Panc1 (cell line): Measurements from ENCODE around the gene RAB40A. TPM values are rescaled to one million over a fixed set of nuclear protein-coding genes. Genes with fewer than 3 reads are reported as not detected.
"Not testable (repeated sequence)": the region's sequence is repeated elsewhere in the genome, so short reads cannot be mapped to it uniquely, and the experiment has no call there.

Source experiments
- ATAC-seq: fragments of 200-7000 bp; cut with Tn5 transposase; 2 replicates; pipeline ENCODE4 v1.9.1; 2020; ENCODE audit warnings: mild to moderate bottlenecking, moderate library complexity
- BruUV-seq: library from RNA; stranded (reverse); fragments of 400-500 nt; replicated peaks from 2 replicates; lab custom pipeline; 2021; lab: Mats Ljungman, UMichigan
- CTCF ChIA-PET: fragments of 300-600 bp; sonication (Branson Sonifier 250); formaldehyde crosslinking; loops from one replicate; lab custom pipeline; 2022; ENCODE audit warnings: antibody characterized with exemption; lab: Charles Lee
- POLR2A ChIA-PET: fragments of 300-600 bp; sonication (Branson Sonifier 250); formaldehyde crosslinking; loops from one replicate; lab custom pipeline; 2022; ENCODE audit warnings: antibody characterized with exemption; lab: Charles Lee
- DNase-seq: peaks from one replicate; pipeline ENCODE4 v3.0.0-alpha.2; 2010; ENCODE audit warnings: low read depth, low spot score
- H3K27ac ChIP-seq: 2 replicates; pipeline ENCODE4 v1.5.1; 2011; ENCODE audit warnings: mild to moderate bottlenecking, low read length, inconsistent platforms
- H3K27me3 ChIP-seq: fragments of 200-500 bp; sonication (Bioruptor generic); 2 replicates; pipeline ENCODE4 v1.6.0; 2014; ENCODE audit warnings: low read length, inconsistent platforms; ENCODE audit not compliant: control insufficient read depth, insufficient read depth
- H3K36me3 ChIP-seq: fragments of 200-500 bp; sonication (Bioruptor generic); 2 replicates; pipeline ENCODE4 v1.5.1; 2014; ENCODE audit warnings: inconsistent platforms, mild to moderate bottlenecking, low read length, moderate library complexity; ENCODE audit not compliant: control insufficient read depth, insufficient read depth
- H3K4me1 ChIP-seq: 2 replicates; pipeline ENCODE4 v1.5.1; 2011; ENCODE audit warnings: inconsistent platforms, mild to moderate bottlenecking, low read length, moderate library complexity; ENCODE audit not compliant: control insufficient read depth, insufficient read depth
- H3K4me3 ChIP-seq, 2 experiments: 2 replicates each; pipeline ENCODE4 v1.5.1; 2011 to 2012; ENCODE audit warnings: low read depth in 2 of 2, low read length in 2 of 2, mild to moderate bottlenecking in 2 of 2, inconsistent platforms in 1 of 2, moderate library complexity in 1 of 2
- H3K9me3 ChIP-seq: fragments of 200-500 bp; sonication (Bioruptor generic); 2 replicates; pipeline ENCODE4 v1.5.1; 2014; ENCODE audit warnings: low read depth, mild to moderate bottlenecking, inconsistent platforms, low read length, moderate library complexity; ENCODE audit not compliant: control insufficient read depth, insufficient read depth
- CTCF ChIP-seq: fragments of 450-650 bp; IDR thresholded peaks from 2 replicates; pipeline ENCODE4 v1.5.1; 2017; ENCODE audit warnings: mild to moderate bottlenecking
- POLR2AphosphoS5 ChIP-seq: IDR thresholded peaks from 2 replicates; pipeline ENCODE4 v1.6.1; 2012; ENCODE audit warnings: mild to moderate bottlenecking, low read depth, low read length, moderate library complexity
- REST ChIP-seq, 2 experiments: IDR thresholded peaks; 2 replicates each; pipeline ENCODE4 v1.6.1; 2011 to 2012; ENCODE audit warnings: low read depth in 2 of 2, control low read depth in 1 of 2, low read length in 1 of 2, mild to moderate bottlenecking in 1 of 2, moderate library complexity in 1 of 2; ENCODE audit not compliant: insufficient read depth in 1 of 2
- SIN3A ChIP-seq: IDR thresholded peaks from 2 replicates; pipeline ENCODE4 v1.6.1; 2012; ENCODE audit warnings: low read depth, mild to moderate bottlenecking, low read length, moderate library complexity, borderline replicate concordance; ENCODE audit not compliant: insufficient read depth
- TCF7L2 ChIP-seq: IDR thresholded peaks from 2 replicates; pipeline ENCODE4 v1.6.1; 2011; ENCODE audit warnings: mild to moderate bottlenecking, low read depth, low read length, inconsistent platforms
- in situ Hi-C: cut with HindIII; loops from 2 replicates; pipeline ENCODE4 v1.10.0; 2016; ENCODE audit warnings: low sequenced_read_pairs, low pct_unique_long_range_greater_than_20kb
- intact Hi-C: fragments of 100-400 bp; cut with micrococcal nuclease; formaldehyde crosslinking; loops from one replicate; pipeline ENCODE4 v1.10.0; 2022; ENCODE audit not compliant: unreplicated experiment
- total RNA-seq: library from RNA; stranded (reverse); gene quantifications from one replicate; pipeline ENCODE4 v1.2.1, GENCODE V29; 2021; ENCODE audit not compliant: unreplicated experiment

The RAB40A gene
- total RNA-seq, 1 experiment from 2014 or later, result 0.26 TPM

- no peak overlapping the region for H3K27ac ChIP-seq
- in situ Hi-C loops, result no loop called here
- H3K4me3 ChIP-seq, result no peak overlapping the region
- no TSS peak for BruUV-seq
- ATAC-seq (no peak), DNase-seq (no peak)
- H3K4me1 ChIP-seq, result no peaks in the 10 kb centered on the region
- ChIA-PET CTCF (interaction anchor here (0.7 kb wide), 1 partner anchor 803 kb away, joined by 4 read pairs; no protein-coding TSS in a partner anchor), POLR2A (interaction anchor here (0.6 kb wide), 1 partner anchor 104 kb away, joined by 3 read pairs; no protein-coding TSS in a partner anchor)
- no peaks in the 10 kb centered on the region; the same call in 1 of the 2 replicates for H3K27me3 ChIP-seq
- no peaks in the 10 kb centered on the region for H3K36me3 ChIP-seq
- H3K9me3 ChIP-seq, result no peaks in the 10 kb centered on the region
- TF ChIP-seq POLR2AphosphoS5 (no peak), REST (IDR thresholded peaks at IDR 0.05; ENCODE audit: insufficient read depth in 1 of 2, low read depth in 2 of 2, low read length in 1 of 2) (no peak), CTCF (no peak), TCF7L2 (no peak), SIN3A (no peak)
- intact Hi-C loops, result no loop called here
Observed at GRCh38 chrX:103461156-103461555, 58.1 kb downstream of the RAB40A start.

- in situ Hi-C loops, H3K9me3 ChIP-seq, H3K4me3 ChIP-seq, DNase-seq, H3K36me3 ChIP-seq, BruUV-seq, H3K27ac ChIP-seq, POLR2A ChIA-PET, H3K27me3 ChIP-seq, H3K4me1 ChIP-seq, intact Hi-C loops, ATAC-seq: not testable (repeated sequence)
- CTCF ChIA-PET, result interaction anchor here (0.7 kb wide), 1 partner anchor 804 kb away, joined by 4 read pairs; no protein-coding TSS in a partner anchor
Observed at GRCh38 chrX:103460001-103460755, 59.1 kb downstream of the RAB40A start.

- peak; percentile 4 for DNase-seq
- TF ChIP-seq REST (IDR thresholded peaks at IDR 0.05; ENCODE audit: insufficient read depth in 1 of 2, low read depth in 2 of 2, low read length in 1 of 2), result no peak
- TF ChIP-seq TCF7L2, result no peak
- no peak for TF ChIP-seq CTCF
- TF ChIP-seq POLR2AphosphoS5, result no peak
- no peak for TF ChIP-seq SIN3A
- in situ Hi-C loops (no loop called here), intact Hi-C loops (no loop called here)
- Histone ChIP-seq H3K36me3 (no peaks in the 10 kb centered on the region), H3K9me3 (no peaks in the 10 kb centered on the region), H3K4me3 (no peak overlapping the region), H3K4me1 (no peaks in the 10 kb centered on the region), H3K27ac (no peak overlapping the region), H3K27me3 (no peaks in the 10 kb centered on the region)
- CTCF ChIA-PET, result no interaction called here
- POLR2A ChIA-PET, result no interaction called here
- ATAC-seq, result no peak
- BruUV-seq, result no TSS peak
Observed at GRCh38 chrX:103453655-103454054, 65.6 kb downstream of the RAB40A start.
